Activated CD4-positive, alpha-beta T cell treated with anti-CD3 and anti-CD28 coated beads for 48 hours (primary cell): ENCODE results near the gene TYMP.
"Not testable (repeated sequence)": the region's sequence is repeated elsewhere in the genome, so short reads cannot be mapped to it uniquely, and the experiment has no call there.

ENCODE experiments used
- DNase-seq: peaks from one replicate; pipeline ENCODE4 v3.0.0-alpha.2; 2020

The TYMP gene

GRCh38 chr22:50523806-50524675 is 5.8 kb downstream of the TYMP start:
- DNase-seq, result no peak

- no peak for DNase-seq
These were observed 6.4 kb downstream of the TYMP start for GRCh38 chr22:50523458-50523805.

GRCh38 chr22:50522806-50523438 is 6.9 kb downstream of the TYMP start:
- no peak for DNase-seq

GRCh38 chr22:50522208-50522805 is 7.5 kb downstream of the TYMP start:
- DNase-seq, result no peak

GRCh38 chr22:50521710-50522109 is 8.1 kb downstream of the TYMP start:
- no peak for DNase-seq

GRCh38 chr22:50520826-50521453 is 8.9 kb downstream of the TYMP start:
- no peak for DNase-seq

GRCh38 chr22:50520184-50520583 is 9.6 kb downstream of the TYMP start:
- DNase-seq, result not testable (repeated sequence)

GRCh38 chr22:50519151-50519550 is 10.7 kb downstream of the TYMP start:
- no peak for DNase-seq

- no peak for DNase-seq
These were observed 11.2 kb downstream of the TYMP start for GRCh38 chr22:50518606-50519005.

GRCh38 chr22:50517495-50518260 is 12.1 kb downstream of the TYMP start:
- DNase-seq, result no peak

- no peak for DNase-seq
These were observed 12.9 kb downstream of the TYMP start for GRCh38 chr22:50516891-50517290.

- DNase-seq, result no peak
These were observed 13.7 kb downstream of the TYMP start for GRCh38 chr22:50516068-50516467.

- no peak for DNase-seq
These were observed 16.6 kb downstream of the TYMP start for GRCh38 chr22:50513175-50513574.

- no peak for DNase-seq
These were observed 20.9 kb downstream of the TYMP start for GRCh38 chr22:50508897-50509296.

GRCh38 chr22:50507991-50508884 is 21.6 kb downstream of the TYMP start, which contains the start of gene NCAPH2:
NCAPH2 (plus strand) TSS chr22:50508224; CDS start chr22:50508338, 114 bp downstream.
- DNase-seq, result peak; percentile 99

- peak; percentile 94 for DNase-seq
These were observed 22.3 kb downstream of the TYMP start, which contains the start of gene LMF2 for GRCh38 chr22:50507421-50507990. LMF2 (minus strand) TSS chr22:50507702; CDS start chr22:50507675, 27 bp downstream.

GRCh38 chr22:50506611-50507420 is 23.0 kb downstream of the TYMP start:
- DNase-seq, result no peak

GRCh38 chr22:50505776-50506610 is 23.8 kb downstream of the TYMP start:
- no peak for DNase-seq

- no peak for DNase-seq
These were observed 24.5 kb downstream of the TYMP start for GRCh38 chr22:50505276-50505775.
